Hepatocyte (in vitro differentiated cells): ENCODE measurements around the gene SLFN5. TPM values are rescaled to one million over a fixed set of nuclear protein-coding genes. Genes with fewer than 3 reads are reported as not detected.
"Not testable (repeated sequence)": the region's sequence is repeated elsewhere in the genome, so short reads cannot be mapped to it uniquely, and the experiment has no call there.

Experiments
- DNase-seq: peaks from one replicate; pipeline ENCODE4 v3.0.0-alpha.2; 2016; ENCODE audit warnings: low spot score
- H2AFZ ChIP-seq: fragments of 200-600 bp; sonication (generic); 2 replicates; pipeline ENCODE4 v1.6.0; 2016; ENCODE audit warnings: antibody characterized with exemption, mild to moderate bottlenecking
- H3K27ac ChIP-seq: fragments of 200-600 bp; sonication (generic); 2 replicates; pipeline ENCODE4 v1.5.1; 2016; ENCODE audit warnings: mild to moderate bottlenecking
- H3K27me3 ChIP-seq: fragments of 200-600 bp; sonication (generic); 2 replicates; pipeline ENCODE4 v1.6.1; 2016
- H3K36me3 ChIP-seq: fragments of 200-600 bp; sonication (generic); replicated peaks from 2 replicates; pipeline ENCODE4 v1.5.1; 2016; ENCODE audit warnings: low read depth; ENCODE audit not compliant: insufficient read depth
- H3K4me1 ChIP-seq: fragments of 200-600 bp; sonication (generic); 2 replicates; pipeline ENCODE4 v1.5.1; 2016; ENCODE audit warnings: mild to moderate bottlenecking, moderate library complexity; ENCODE audit not compliant: insufficient read depth
- H3K4me2 ChIP-seq: fragments of 200-600 bp; sonication (generic); 2 replicates; pipeline ENCODE4 v1.6.0; 2016
- H3K4me3 ChIP-seq: fragments of 200-600 bp; sonication (generic); 2 replicates; pipeline ENCODE4 v1.5.1; 2016; ENCODE audit warnings: mild to moderate bottlenecking
- H3K79me2 ChIP-seq: fragments of 200-600 bp; sonication (generic); 2 replicates; pipeline ENCODE4 v1.6.0; 2017; ENCODE audit warnings: mild to moderate bottlenecking
- H3K9me2 ChIP-seq: fragments of 200-600 bp; sonication (generic); replicated peaks from 2 replicates; pipeline ENCODE4 v1.6.0; 2017; ENCODE audit warnings: mild to moderate bottlenecking; ENCODE audit not compliant: insufficient read depth
- H3K9me3 ChIP-seq: fragments of 200-600 bp; sonication (generic); 2 replicates; pipeline ENCODE4 v1.5.1; 2016; ENCODE audit warnings: low read depth, mild to moderate bottlenecking
- H4K20me1 ChIP-seq: fragments of 200-600 bp; sonication (generic); 2 replicates; pipeline ENCODE4 v1.6.0; 2016; ENCODE audit warnings: mild to moderate bottlenecking; ENCODE audit not compliant: insufficient read depth, poor library complexity, severe bottlenecking
- EZH2 ChIP-seq: fragments of 200-600 bp; sonication (generic); IDR thresholded peaks from 2 replicates; pipeline ENCODE4 v1.6.1; 2016; ENCODE audit warnings: antibody characterized with exemption, mild to moderate bottlenecking, borderline replicate concordance
- EZH2phosphoT487 ChIP-seq: fragments of 200-600 bp; sonication (generic); IDR thresholded peaks from one replicate; pipeline ENCODE4 v1.6.1; 2018; ENCODE audit warnings: antibody characterized with exemption, mild to moderate bottlenecking, low read depth, moderate library complexity; ENCODE audit not compliant: unreplicated experiment, severe bottlenecking
- WGBS: methylation state at CpG from one replicate; pipeline ENCODE4 v1.1.6; 2016; ENCODE audit warnings: low lambda C conversion rate; ENCODE audit errors: missing lambda C conversion rate; 5-methylcytosine and 5-hydroxymethylcytosine counted together
- polyA plus RNA-seq: library from polyadenylated mRNA; unstranded; fragments of >200 nt; fragmentation: Nextera tagmentation; extraction: Ambion mirVana; gene quantifications from 2 replicates; pipeline ENCODE4 v1.2.1, GENCODE V29; 2016
- total RNA-seq: library from RNA; depleted of rRNA; stranded (reverse); fragments of >200 nt; gene quantifications from 2 replicates; pipeline ENCODE4 v1.2.3, GENCODE V29; 2014
- TF ChIP-seq, protein P1 (sequence below): fragments of 200-600 bp; sonication (generic); IDR thresholded peaks from 2 replicates; pipeline ENCODE4 v1.5.1; 2016; ENCODE audit warnings: antibody characterized with exemption, mild to moderate bottlenecking; ENCODE audit not compliant: poor library complexity

SLFN5 gene
- total and polyA plus RNA-seq, 2 experiments from 2014 or later, result 1.7 to 9.5 TPM

DNA sequence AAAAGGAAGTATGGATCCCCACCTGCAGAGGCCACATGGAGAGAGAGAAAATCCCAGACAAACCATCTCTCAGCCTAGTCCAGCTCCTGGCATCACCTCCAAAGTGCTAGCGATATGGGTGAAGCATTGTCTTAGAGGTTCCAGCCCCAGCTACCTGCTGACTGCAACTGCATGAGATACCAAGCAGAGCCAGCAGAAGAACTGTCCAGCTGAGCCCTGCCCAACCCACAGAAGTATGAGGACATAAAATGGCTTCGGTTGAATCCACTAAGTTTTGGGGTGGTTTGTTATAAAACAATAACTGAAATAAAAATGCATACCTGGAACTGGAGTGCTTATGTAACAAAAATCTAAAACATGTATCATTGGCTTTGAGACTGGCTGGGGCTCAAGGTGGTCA is 20.4 kb upstream of the SLFN5 start:
- no peaks in the 10 kb centered on the region for H3K9me3 ChIP-seq
- no peaks in the 10 kb centered on the region for H4K20me1 ChIP-seq
- no peak overlapping the region for H3K27ac ChIP-seq
- TF ChIP-seq, protein P1, sequence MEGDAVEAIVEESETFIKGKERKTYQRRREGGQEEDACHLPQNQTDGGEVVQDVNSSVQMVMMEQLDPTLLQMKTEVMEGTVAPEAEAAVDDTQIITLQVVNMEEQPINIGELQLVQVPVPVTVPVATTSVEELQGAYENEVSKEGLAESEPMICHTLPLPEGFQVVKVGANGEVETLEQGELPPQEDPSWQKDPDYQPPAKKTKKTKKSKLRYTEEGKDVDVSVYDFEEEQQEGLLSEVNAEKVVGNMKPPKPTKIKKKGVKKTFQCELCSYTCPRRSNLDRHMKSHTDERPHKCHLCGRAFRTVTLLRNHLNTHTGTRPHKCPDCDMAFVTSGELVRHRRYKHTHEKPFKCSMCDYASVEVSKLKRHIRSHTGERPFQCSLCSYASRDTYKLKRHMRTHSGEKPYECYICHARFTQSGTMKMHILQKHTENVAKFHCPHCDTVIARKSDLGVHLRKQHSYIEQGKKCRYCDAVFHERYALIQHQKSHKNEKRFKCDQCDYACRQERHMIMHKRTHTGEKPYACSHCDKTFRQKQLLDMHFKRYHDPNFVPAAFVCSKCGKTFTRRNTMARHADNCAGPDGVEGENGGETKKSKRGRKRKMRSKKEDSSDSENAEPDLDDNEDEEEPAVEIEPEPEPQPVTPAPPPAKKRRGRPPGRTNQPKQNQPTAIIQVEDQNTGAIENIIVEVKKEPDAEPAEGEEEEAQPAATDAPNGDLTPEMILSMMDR, result no peak
- TF ChIP-seq EZH2phosphoT487, result no peak
- TF ChIP-seq EZH2, result no peak
- no peaks in the 10 kb centered on the region for H3K4me1 ChIP-seq
- no peak overlapping the region for H3K4me2 ChIP-seq
- WGBS, result 93% methylated on average over 2 of the region's 2 CpGs
- no peak overlapping the region for H3K4me3 ChIP-seq
- H3K36me3 ChIP-seq, result no peaks in the 10 kb centered on the region
- DNase-seq, result no peak
- H3K27me3 ChIP-seq, result no peaks in the 10 kb centered on the region
- H3K9me2 ChIP-seq, result no peaks in the 10 kb centered on the region
- H2AFZ ChIP-seq, result no peak overlapping the region
- H3K79me2 ChIP-seq, result no peaks in the 10 kb centered on the region

DNA sequence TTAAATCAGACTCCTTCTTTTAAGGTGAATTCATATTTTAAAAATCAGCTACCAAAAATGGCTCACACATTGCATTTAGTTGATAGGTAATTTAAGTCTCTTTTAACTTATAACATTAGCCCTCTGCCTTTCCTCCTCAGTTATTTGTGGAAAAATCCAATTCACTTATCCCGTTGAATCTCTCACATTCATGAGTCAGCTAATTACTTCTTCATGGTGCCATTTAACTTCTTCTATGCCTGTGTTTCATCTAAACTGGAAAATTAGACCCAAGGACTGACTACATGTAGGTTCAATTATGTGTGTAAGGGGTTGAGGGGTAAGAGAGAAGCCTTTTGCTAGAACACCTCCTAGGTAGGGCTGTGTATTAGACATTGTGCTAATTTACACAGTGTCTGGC is 18.4 kb upstream of the SLFN5 start:
- no peak for DNase-seq
- Histone ChIP-seq H3K79me2 (no peaks in the 10 kb centered on the region), H3K4me2 (no peak overlapping the region), H3K4me1 (no peaks in the 10 kb centered on the region), H3K9me2 (no peaks in the 10 kb centered on the region), H3K4me3 (no peak overlapping the region), H4K20me1 (no peaks in the 10 kb centered on the region), H3K27me3 (no peaks in the 10 kb centered on the region), H3K27ac (no peak overlapping the region), H2AFZ (no peak overlapping the region), H3K9me3 (no peaks in the 10 kb centered on the region), H3K36me3 (no peaks in the 10 kb centered on the region)
- 73% methylated on average over 1 of the region's 1 CpG for WGBS
- TF ChIP-seq, protein P1, result no peak
- TF ChIP-seq EZH2phosphoT487 (no peak), EZH2 (no peak)

DNA sequence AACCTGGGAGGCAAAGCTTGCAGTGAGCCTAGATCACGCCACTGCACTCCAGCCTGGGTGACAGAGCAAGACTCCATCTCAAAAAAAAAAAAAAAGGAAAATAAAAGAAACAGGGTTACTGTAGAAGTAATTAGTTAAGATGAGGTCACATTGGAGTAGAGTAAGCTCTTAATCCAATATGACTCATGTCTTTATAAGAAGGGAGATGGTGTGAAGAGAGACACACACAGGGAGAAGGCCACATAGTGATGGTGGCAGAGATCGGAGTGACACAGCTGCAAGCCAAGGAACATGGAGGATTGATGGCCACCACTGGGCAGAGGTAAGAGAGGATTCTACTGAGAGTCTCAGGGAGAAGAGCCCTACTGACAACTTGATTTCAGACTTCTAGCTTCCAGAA is 15.3 kb upstream of the SLFN5 start:
- Histone ChIP-seq H3K4me3 (no peak overlapping the region), H3K27me3 (peaks cover 5% of the 10 kb centered on the region), H3K9me2 (no peaks in the 10 kb centered on the region), H4K20me1 (no peaks in the 10 kb centered on the region), H3K4me2 (no peak overlapping the region), H3K36me3 (no peaks in the 10 kb centered on the region), H3K4me1 (no peaks in the 10 kb centered on the region), H3K79me2 (no peaks in the 10 kb centered on the region), H2AFZ (no peak overlapping the region), H3K27ac (no peak overlapping the region), H3K9me3 (no peaks in the 10 kb centered on the region)
- TF ChIP-seq EZH2 (no peak), EZH2phosphoT487 (no peak)
- DNase-seq, result no peak
- 88% methylated on average over 2 of the region's 2 CpGs for WGBS

DNA sequence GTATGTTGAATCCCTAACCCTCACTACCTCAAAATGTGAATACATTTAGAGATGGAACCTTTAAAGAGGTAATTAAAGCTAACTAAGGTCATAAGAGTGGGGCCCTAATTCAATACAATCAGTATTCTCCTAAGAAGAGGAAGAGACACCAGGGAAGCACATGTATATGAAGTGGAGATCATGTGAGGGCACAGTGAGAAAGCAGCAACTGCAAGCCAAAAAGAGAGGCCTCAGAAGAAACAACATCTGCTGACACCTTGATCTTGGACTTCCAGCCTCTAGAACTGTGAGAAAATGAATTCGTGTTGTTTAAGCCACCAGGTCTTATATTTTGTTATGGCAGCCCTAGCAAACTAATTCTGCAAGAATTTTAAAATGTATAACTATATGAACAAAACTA is 13.2 kb upstream of the SLFN5 start:
- Histone ChIP-seq H3K9me3 (no peaks in the 10 kb centered on the region), H2AFZ (no peak overlapping the region), H3K36me3 (no peaks in the 10 kb centered on the region), H3K4me3 (no peak overlapping the region), H3K27me3 (peaks cover 5% of the 10 kb centered on the region), H3K27ac (no peak overlapping the region), H3K4me2 (no peak overlapping the region), H4K20me1 (no peaks in the 10 kb centered on the region), H3K79me2 (no peaks in the 10 kb centered on the region), H3K9me2 (no peaks in the 10 kb centered on the region), H3K4me1 (no peaks in the 10 kb centered on the region)
- TF ChIP-seq EZH2phosphoT487 (no peak), EZH2 (no peak)
- TF ChIP-seq, protein P1, result no peak
- WGBS, result 73% methylated on average over 1 of the region's 1 CpG
- no peak for DNase-seq

DNA sequence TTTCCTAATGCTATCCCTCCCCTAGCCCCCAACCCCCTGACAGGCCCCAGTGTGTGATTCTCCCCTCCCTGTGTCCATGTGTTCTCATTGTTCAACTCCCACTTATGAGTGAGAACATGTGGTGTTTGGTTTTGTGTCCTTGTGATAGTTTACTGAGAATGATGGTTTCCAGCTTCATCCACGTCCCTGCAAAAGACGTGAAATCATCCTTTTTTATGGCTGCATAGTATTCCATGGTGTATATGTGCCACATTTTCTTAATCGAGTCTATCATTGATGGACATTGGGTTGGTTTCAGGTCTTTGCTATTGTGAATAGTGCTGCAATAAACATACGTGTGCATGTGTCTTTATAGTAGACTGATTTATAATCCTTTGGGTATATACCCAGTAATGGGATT is 8.6 kb upstream of the SLFN5 start:
- H3K4me1 ChIP-seq, H2AFZ ChIP-seq, H3K4me3 ChIP-seq, DNase-seq, H3K27me3 ChIP-seq, H3K36me3 ChIP-seq, H4K20me1 ChIP-seq, H3K9me2 ChIP-seq, H3K9me3 ChIP-seq, H3K27ac ChIP-seq, H3K79me2 ChIP-seq, H3K4me2 ChIP-seq: not testable (repeated sequence)
- 87% methylated on average over 4 of the region's 4 CpGs for WGBS
